Esophagus squamous epithelium (tissue), 5 donors: ENCODE measurements around the gene PDHB. TPM values are rescaled to one million over a fixed set of nuclear protein-coding genes. Genes with fewer than 3 reads are reported as not detected.

Experiments used
- DNase-seq: peaks from one replicate; lab custom pipeline; 2025; lab: John Stamatoyannopoulos, UW
- H3K27ac ChIP-seq, 4 donors: fragments of 200-600 bp; sonication (generic); one replicate each; pipeline ENCODE4 v1.5.1; 2016 to 2019; ENCODE audit warnings: mild to moderate bottlenecking in 1 of 4
- H3K27me3 ChIP-seq, 4 donors: fragments of 200-600 bp; sonication (generic); 1 replicate in 3 of 4; 2 replicates in 1 of 4; pipeline versions ENCODE4 v1.5.1 to v1.6.0; 2017 to 2021; ENCODE audit warnings: antibody characterized with exemption in 1 of 4
- H3K36me3 ChIP-seq, 3 donors: fragments of 200-600 bp; sonication (generic); one replicate each; pipeline ENCODE4 v1.5.1; 2016 to 2019
- H3K4me1 ChIP-seq, 3 donors: fragments of 200-600 bp; sonication (generic); one replicate each; pipeline ENCODE4 v1.5.1; 2017 to 2019
- H3K4me3 ChIP-seq, 4 donors: fragments of 200-600 bp; sonication (generic); 1 replicate in 3 of 4; 2 replicates in 1 of 4; pipeline ENCODE4 v1.5.1; 2016 to 2019; ENCODE audit warnings: mild to moderate bottlenecking in 2 of 4, moderate library complexity in 1 of 4
- H3K9me3 ChIP-seq, 3 donors: fragments of 200-600 bp; sonication (generic); one replicate each; pipeline ENCODE4 v1.5.1; 2016 to 2019
- CTCF ChIP-seq, 6 experiments: fragments of 450-650 bp in 4 of 6; fragments of 200-600 bp in 2 of 6; sonication (generic) in 2 of 6; IDR thresholded peaks; one replicate each; pipeline ENCODE4 v1.5.1; 2016 to 2019; ENCODE audit warnings: antibody characterized with exemption in 6 of 6, mild to moderate bottlenecking in 4 of 6, moderate library complexity in 4 of 6
- POLR2A ChIP-seq, 4 donors: fragments of 450-650 bp; IDR thresholded peaks; one replicate each; pipeline ENCODE4 v1.6.1; 2017; ENCODE audit warnings: antibody characterized with exemption in 4 of 4, mild to moderate bottlenecking in 4 of 4, moderate library complexity in 3 of 4
- WGBS, 2 donors: methylation state at CpG; one replicate each; pipeline ENCODE4 v1.1.5; 2018; 5-methylcytosine and 5-hydroxymethylcytosine counted together
- intact Hi-C: fragments of 100-400 bp; cut with DNase I; formaldehyde crosslinking; loops from one replicate; pipeline ENCODE4 v1.15.0; 2022
- total RNA-seq, 4 donors: library from RNA; depleted of rRNA; stranded (reverse); fragments of >200 nt; gene quantifications; one replicate each; pipeline ENCODE4 v1.1.0, GENCODE V29; 2016
- donor health status: DM: yes; HTN: yes; CAD: no.

PDHB gene
- total RNA-seq, 4 donors from 2014 or later, result 52.6 to 104 (median 83.0) TPM

GRCh38 chr3:58416191-58416590 is 17.4 kb downstream of the PDHB start:
- H3K4me1 ChIP-seq, result peaks cover 0 to 20% (median 11%) of the 10 kb centered on the region in 3 donors
- H3K27ac ChIP-seq, result no peak overlapping the region
- no peak for DNase-seq
- H3K27me3 ChIP-seq, result no peaks in the 10 kb centered on the region
- no peak overlapping the region for H3K4me3 ChIP-seq
- H3K36me3 ChIP-seq, result peaks cover 0 to 35% (median 4%) of the 10 kb centered on the region in 3 donors
- no peaks in the 10 kb centered on the region for H3K9me3 ChIP-seq
- WGBS, 2 donors, result 71 to 77% methylated on average over 1 to 2 of the region's 2 CpGs
- no peak for TF ChIP-seq POLR2A (IDR thresholded peaks at IDR 0.05)
- no peak for TF ChIP-seq CTCF (IDR thresholded peaks at IDR 0.05)
- intact Hi-C loops, result no loop called here

DNA sequence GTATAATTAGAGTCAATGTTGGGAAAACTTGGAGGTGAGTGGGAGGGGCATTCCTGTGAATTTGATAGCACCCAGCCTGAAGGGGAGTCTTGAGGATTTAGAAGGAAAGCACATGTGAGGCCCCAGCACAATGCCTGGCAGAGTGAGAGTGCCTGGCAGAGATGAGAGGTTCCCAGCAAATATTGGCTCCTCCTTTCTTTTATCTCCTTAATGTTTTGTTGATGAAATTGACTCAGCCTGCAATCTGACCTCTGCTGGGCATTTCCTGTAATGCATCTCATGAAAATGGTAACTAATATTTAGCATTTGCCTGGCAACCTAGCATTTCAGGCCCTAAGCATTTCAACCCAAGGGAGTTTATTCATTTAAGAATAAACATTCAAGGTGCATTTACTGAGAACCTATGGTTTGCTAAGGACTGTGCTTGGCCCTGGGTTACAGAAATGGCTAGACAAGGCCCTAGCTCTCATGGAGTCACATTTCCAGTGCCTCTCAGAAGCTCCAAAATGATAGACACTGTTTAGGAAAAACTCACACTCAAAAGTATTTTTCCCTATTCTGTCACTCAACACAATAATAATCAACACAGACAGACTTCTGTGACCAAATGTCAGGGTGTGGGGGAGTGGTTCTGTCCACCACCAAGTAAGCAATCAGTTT is 19.0 kb downstream of the PDHB start:
- TF ChIP-seq POLR2A (IDR thresholded peaks at IDR 0.05) (no peak), CTCF (IDR thresholded peaks at IDR 0.05) (peak; percentile 66 to 89 (median 82))
- Histone ChIP-seq H3K4me1 (peaks cover 0 to 13% (median 5%) of the 10 kb centered on the region in 3 donors), H3K4me3 (no peak overlapping the region), H3K27ac (no peak overlapping the region), H3K9me3 (no peaks in the 10 kb centered on the region), H3K27me3 (no peaks in the 10 kb centered on the region), H3K36me3 (peaks cover 2 to 44% (median 9%) of the 10 kb centered on the region in 3 donors)
- intact Hi-C loops, result loop anchor here (5.0 kb wide), 1 partner anchor 92 kb away; no protein-coding TSS in a partner anchor
- no peak for DNase-seq

- Histone ChIP-seq H3K27ac (no peak overlapping the region), H3K27me3 (no peaks in the 10 kb centered on the region), H3K9me3 (no peaks in the 10 kb centered on the region), H3K4me3 (no peak overlapping the region), H3K4me1 (peaks cover 0 to 8% (median 0%) of the 10 kb centered on the region in 3 donors), H3K36me3 (peaks cover 3 to 65% (median 9%) of the 10 kb centered on the region in 3 donors)
- intact Hi-C loops, result loop anchor here (5.0 kb wide), 1 partner anchor 90 kb away; no protein-coding TSS in a partner anchor
- WGBS, 2 donors, result 80 to 88% methylated on average over 8 of the region's 8 CpGs
- DNase-seq, result no peak
- TF ChIP-seq CTCF (IDR thresholded peaks at IDR 0.05) (no peak), POLR2A (IDR thresholded peaks at IDR 0.05) (no peak)
Measured at GRCh38 chr3:58411851-58412830, 21.5 kb downstream of the PDHB start.

- intact Hi-C loops, result loop anchor here (5.0 kb wide), 1 partner anchor 89 kb away; no protein-coding TSS in a partner anchor
- TF ChIP-seq CTCF (IDR thresholded peaks at IDR 0.05) (no peak), POLR2A (IDR thresholded peaks at IDR 0.05) (no peak)
- Histone ChIP-seq H3K27me3 (no peaks in the 10 kb centered on the region), H3K4me3 (no peak overlapping the region), H3K27ac (no peak overlapping the region), H3K4me1 (peaks cover 0 to 8% (median 0%) of the 10 kb centered on the region in 3 donors), H3K9me3 (no peaks in the 10 kb centered on the region), H3K36me3 (peaks cover 3 to 71% (median 9%) of the 10 kb centered on the region in 3 donors)
- 81 to 91% methylated on average over 3 of the region's 3 CpGs for WGBS, 2 donors
- no peak for DNase-seq
Measured at GRCh38 chr3:58411036-58411435, 22.6 kb downstream of the PDHB start.
